Mucosa of gallbladder (tissue), 1 donor: ENCODE results near the gene ARF1. TPM values are rescaled to one million over a fixed set of nuclear protein-coding genes. Genes with fewer than 3 reads are reported as not detected.

ENCODE experiments used
- DNase-seq: peaks from one replicate; pipeline ENCODE4 v3.0.0-alpha.2; 2020; ENCODE audit warnings: low spot score
- total RNA-seq: library from RNA; stranded (reverse); gene quantifications from one replicate; pipeline ENCODE4 v1.2.1, GENCODE V29; 2021
- donor health status: DM: no; HTN: no; CAD: no.

Gene ARF1
- total RNA-seq, 1 donor from 2014 or later = 419 TPM

- no peak for DNase-seq
These were observed 65.3 kb downstream of the ARF1 start for GRCh38 chr1:228147768-228148167.

- DNase-seq = no peak
These were observed 65.8 kb downstream of the ARF1 start for GRCh38 chr1:228148196-228148861.

Other genes starting within 250 kb of the ARF1 start
- 2.2 TPM for gene WNT9A, start 134.8 kb upstream of the ARF1 start, total RNA-seq
- gene WNT3A, start 75.7 kb upstream of the ARF1 start, total RNA-seq = 0.06 TPM
- 22.4 TPM for gene C1orf35, start 20.6 kb downstream of the ARF1 start, total RNA-seq
- gene MRPL55, start 26.6 kb downstream of the ARF1 start, total RNA-seq = 56.1 TPM
- gene GUK1, start 57.6 kb downstream of the ARF1 start, total RNA-seq = 235 TPM
- 2.8 TPM for gene GJC2, start 67.2 kb downstream of the ARF1 start, total RNA-seq
- 12.8 TPM for gene IBA57, start 83.1 kb downstream of the ARF1 start, total RNA-seq
- gene OBSCN, start 125.3 kb downstream of the ARF1 start, total RNA-seq = 25.8 TPM